Measurements from ENCODE around the gene FRY.

- no peak for TF ChIP-seq FOXA1 (IDR thresholded peaks at IDR 0.05)
- no peak for TF ChIP-seq ELF4 (IDR thresholded peaks at IDR 0.05)
- no peak for TF ChIP-seq NFRKB (IDR thresholded peaks at IDR 0.05)
Observed at GRCh38 chr13:32007494-32007893, 24.1 kb upstream of the FRY start.
